AG04450 (cell line): ENCODE data around the gene UBE2H. TPM values are rescaled to one million over a fixed set of nuclear protein-coding genes. Genes with fewer than 3 reads are reported as not detected.
"Not testable (repeated sequence)": the region's sequence is repeated elsewhere in the genome, so short reads cannot be mapped to it uniquely, and the experiment has no call there.

Experiments used
- CTCF ChIA-PET: fragments of 300-600, 350-600 bp; formaldehyde crosslinking; extraction: SDS; loops from one replicate; lab custom pipeline; 2022; ENCODE audit warnings: antibody characterized with exemption, inconsistent platforms; lab: Charles Lee
- POLR2A ChIA-PET: fragments of 350-600 bp; formaldehyde crosslinking; extraction: SDS; loops from one replicate; lab custom pipeline; 2021; ENCODE audit warnings: antibody characterized with exemption, inconsistent platforms; lab: Yijun Ruan, JAX
- DNase-seq: peaks from one replicate; pipeline ENCODE4 v3.0.0-alpha.2; 2011; ENCODE audit warnings: low read depth, low spot score
- H3K27ac ChIP-seq: one replicate; pipeline ENCODE4 v1.5.1; 2012; ENCODE audit warnings: low read depth, low read length, control low read depth
- H3K27me3 ChIP-seq: one replicate; pipeline ENCODE4 v1.6.0; 2012; ENCODE audit warnings: low read length; ENCODE audit not compliant: control insufficient read depth, insufficient read depth
- H3K4me3 ChIP-seq: 2 replicates; pipeline ENCODE4 v1.5.1; 2011; ENCODE audit warnings: mild to moderate bottlenecking, low read depth, low read length, control low read depth
- H3K9me3 ChIP-seq: 2 replicates; pipeline ENCODE4 v1.5.1; 2012; ENCODE audit warnings: low read length; ENCODE audit not compliant: control insufficient read depth, insufficient read depth
- CTCF ChIP-seq: IDR thresholded peaks from 2 replicates; pipeline ENCODE4 v1.5.1; 2011; ENCODE audit warnings: low read depth, low read length, control low read depth, inconsistent platforms
- polyA plus RNA-seq: library from polyadenylated mRNA; depleted of rRNA; stranded (reverse); fragments of >200 nt; gene quantifications from 2 replicates; pipeline ENCODE4 v1.2.3, GENCODE V29; 2011

The UBE2H gene
- polyA plus RNA-seq, 1 experiment: 180 TPM

- POLR2A ChIA-PET: interaction anchor here (1.5 kb wide), 1 partner anchor 14 kb away, joined by 3 read pairs; no protein-coding TSS in a partner anchor
- H3K27ac ChIP-seq: peak overlapping the region; percentile 24
These were observed 112.0 kb downstream of the UBE2H start for GRCh38 chr7:129840757-129841156.

DNA sequence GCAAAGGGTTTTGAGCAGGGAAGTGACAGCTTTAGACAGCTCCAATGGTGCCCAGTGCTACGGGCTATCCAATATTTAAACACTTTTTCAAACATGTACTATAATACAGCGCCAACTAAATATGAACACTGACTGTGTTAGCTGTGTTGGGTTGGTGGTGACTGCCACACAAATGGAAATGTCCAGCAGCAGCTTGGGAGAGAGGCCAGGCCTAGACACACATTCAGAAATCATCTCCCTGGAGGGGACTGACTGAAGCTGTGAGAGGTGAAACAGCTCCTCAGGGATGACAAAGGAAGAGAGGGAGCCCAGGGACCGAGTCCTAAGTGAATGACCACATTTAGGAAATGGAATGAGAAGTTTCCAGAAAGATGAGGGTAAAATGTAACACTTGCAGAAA lies 115.8 kb downstream of the UBE2H start:
- POLR2A ChIA-PET: no interaction called here
- no peak for DNase-seq
- CTCF ChIA-PET: interaction anchor here (1.4 to 1.9 kb wide), 2 partner anchors 11 to 174 kb away, joined by 3 to 7 read pairs; no protein-coding TSS in a partner anchor
- no peak overlapping the region for H3K27ac ChIP-seq
- no peaks in the 10 kb centered on the region for H3K9me3 ChIP-seq
- no peaks in the 10 kb centered on the region for H3K27me3 ChIP-seq
- H3K4me3 ChIP-seq: no peak overlapping the region
- no peak for TF ChIP-seq CTCF

More at GRCh38 chr7:129840757-129841156, 112.0 kb downstream of the UBE2H start:
- CTCF ChIA-PET: interaction anchor here (0.6 to 2.3 kb wide), 2 partner anchors 11 to 27 kb away, joined by 9 to 14 read pairs; no protein-coding TSS in a partner anchor
- Histone ChIP-seq H3K9me3 (no peaks in the 10 kb centered on the region), H3K4me3 (no peak overlapping the region), H3K27me3 (no peaks in the 10 kb centered on the region)
- DNase-seq: no peak
- TF ChIP-seq CTCF: no peak

GRCh38 chr7:129835569-129835968 lies 117.2 kb downstream of the UBE2H start:
- DNase-seq: no peak
- ChIA-PET POLR2A (no interaction called here), CTCF (no interaction called here)
- H3K27me3 ChIP-seq: no peaks in the 10 kb centered on the region
- no peak overlapping the region for H3K4me3 ChIP-seq
- TF ChIP-seq CTCF: no peak
- H3K27ac ChIP-seq: no peak overlapping the region
- H3K9me3 ChIP-seq: no peaks in the 10 kb centered on the region

DNA sequence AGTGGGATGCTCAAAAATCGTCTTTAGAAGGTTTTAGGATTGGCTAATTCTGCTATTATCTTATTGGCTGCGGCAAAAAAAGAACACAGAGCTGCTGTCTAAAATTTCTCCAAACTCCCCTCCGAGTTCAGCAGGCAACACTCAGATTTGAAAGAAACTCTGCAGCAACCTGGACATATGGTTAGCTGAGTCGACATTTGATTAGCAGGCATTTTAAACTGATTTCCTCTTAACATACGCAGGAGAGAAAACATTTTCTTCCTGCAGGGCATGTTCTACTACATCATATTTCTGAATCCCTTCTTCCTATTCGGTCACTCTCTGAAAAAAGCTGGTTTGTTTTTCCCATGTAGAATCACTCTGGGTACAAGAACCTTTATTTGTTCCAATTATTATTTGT lies 119.4 kb downstream of the UBE2H start:
- DNase-seq, POLR2A ChIA-PET, H3K9me3 ChIP-seq, H3K27me3 ChIP-seq, H3K27ac ChIP-seq, CTCF ChIA-PET, H3K4me3 ChIP-seq: not testable (repeated sequence)

DNA sequence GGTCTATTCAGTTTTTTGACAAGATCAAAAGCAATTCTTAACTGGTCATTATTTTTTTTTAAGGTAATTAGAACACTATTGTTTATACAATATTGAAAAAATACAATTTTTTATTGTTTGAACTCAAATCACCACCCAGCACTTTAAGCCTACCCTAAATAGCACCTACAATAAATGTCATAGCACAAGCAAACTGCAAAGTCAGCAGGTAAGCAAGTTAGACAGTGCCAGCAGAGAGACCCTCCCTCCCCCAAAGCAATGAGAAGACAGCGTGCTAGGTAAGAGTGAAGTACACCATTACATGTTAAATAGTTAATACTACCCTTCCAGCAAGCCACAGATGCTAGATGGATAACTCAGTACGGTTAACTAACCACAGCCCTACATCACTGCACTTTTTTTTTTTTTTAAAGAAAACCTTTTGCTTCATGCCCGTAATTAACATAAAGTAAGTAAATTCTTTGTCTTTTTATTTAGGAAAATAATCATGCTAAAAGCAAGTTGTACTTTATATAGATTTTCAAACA lies 120.0 kb downstream of the UBE2H start:
- CTCF ChIA-PET: no interaction called here
- Histone ChIP-seq H3K27me3 (no peaks in the 10 kb centered on the region), H3K4me3 (no peak overlapping the region), H3K27ac (no peak overlapping the region), H3K9me3 (no peaks in the 10 kb centered on the region)
- DNase-seq: no peak
- TF ChIP-seq CTCF: no peak
- POLR2A ChIA-PET: no interaction called here
